WERI-Rb-1 (cell line): ENCODE measurements around the gene KCNC1.

Experiments used
- DNase-seq: peaks from one replicate; pipeline ENCODE4 v3.0.0-alpha.2; 2020
- H3K27ac ChIP-seq: fragments of 250-450 bp; sonication (Bioruptor Pico); 2 replicates; pipeline ENCODE4 v1.5.1; 2020; ENCODE audit warnings: mild to moderate bottlenecking, moderate library complexity
- H3K27me3 ChIP-seq: fragments of 250-450 bp; sonication (Bioruptor Pico); 2 replicates; pipeline ENCODE4 v1.5.1; 2021; ENCODE audit warnings: mild to moderate bottlenecking, low read depth, moderate library complexity; ENCODE audit not compliant: insufficient read depth, severe bottlenecking
- H3K36me3 ChIP-seq: fragments of 250-450 bp; sonication (Bioruptor Pico); 2 replicates; pipeline ENCODE4 v1.5.1; 2020; ENCODE audit warnings: mild to moderate bottlenecking, moderate library complexity
- H3K4me3 ChIP-seq: 2 replicates; pipeline ENCODE4 v1.5.1; 2011; ENCODE audit warnings: low read depth, mild to moderate bottlenecking, control low read depth, low read length
- H3K9me3 ChIP-seq: fragments of 250-450 bp; sonication (Bioruptor Pico); 2 replicates; pipeline ENCODE4 v1.5.1; 2021; ENCODE audit warnings: mild to moderate bottlenecking, moderate library complexity; ENCODE audit not compliant: severe bottlenecking
- CTCF ChIP-seq: IDR thresholded peaks from 2 replicates; pipeline ENCODE4 v1.5.1; 2011; ENCODE audit warnings: low read depth, mild to moderate bottlenecking, control low read depth, inconsistent platforms, low read length

KCNC1 gene

DNA sequence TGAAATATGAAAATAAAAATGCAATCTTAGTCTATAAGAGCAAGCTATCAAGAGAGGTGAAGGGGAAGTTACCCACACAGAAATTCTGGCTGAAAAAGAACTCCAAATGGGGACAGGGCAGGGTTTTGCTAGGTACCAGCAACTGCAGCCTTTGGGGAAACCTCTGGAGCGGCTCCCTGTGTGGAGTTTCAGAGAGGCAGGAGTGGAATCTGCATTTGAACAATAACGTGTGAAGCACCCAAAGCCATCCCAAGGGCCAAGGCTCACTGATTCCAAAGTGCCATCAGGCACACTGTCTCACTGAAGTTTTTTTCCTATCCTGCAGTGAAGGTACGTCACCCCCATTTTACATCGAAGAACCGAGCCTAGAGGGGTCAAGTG, 87.8 kb downstream of the KCNC1 start:
- no peak overlapping the region for H3K4me3 ChIP-seq
- DNase-seq = no peak
- H3K9me3 ChIP-seq = no peaks in the 10 kb centered on the region
- TF ChIP-seq CTCF = no peak
- H3K27ac ChIP-seq = no peak overlapping the region
- no peaks in the 10 kb centered on the region for H3K27me3 ChIP-seq
- no peaks in the 10 kb centered on the region for H3K36me3 ChIP-seq

DNA sequence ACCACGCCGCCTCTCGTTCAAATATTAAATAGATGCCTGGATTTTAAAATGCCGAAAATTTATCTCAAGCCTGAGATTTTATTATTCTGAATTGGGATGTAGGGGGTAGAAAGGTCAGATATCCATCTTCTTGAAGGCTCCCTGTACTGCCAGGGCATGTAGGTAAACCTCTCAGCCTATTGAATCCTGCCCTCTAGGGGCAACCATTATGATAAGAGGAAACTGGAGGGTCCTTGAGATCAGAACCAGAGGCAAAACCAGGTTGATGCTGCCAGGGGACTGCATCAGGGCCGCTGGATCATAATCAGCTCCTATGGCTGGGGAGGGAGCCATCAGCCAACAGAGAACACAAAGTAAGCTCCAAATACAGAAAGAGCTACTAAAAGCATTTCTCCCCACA, 92.4 kb downstream of the KCNC1 start:
- DNase-seq = peak; percentile 17
- TF ChIP-seq CTCF = peak; percentile 46; the same call in 1 of the 2 replicates

DNA sequence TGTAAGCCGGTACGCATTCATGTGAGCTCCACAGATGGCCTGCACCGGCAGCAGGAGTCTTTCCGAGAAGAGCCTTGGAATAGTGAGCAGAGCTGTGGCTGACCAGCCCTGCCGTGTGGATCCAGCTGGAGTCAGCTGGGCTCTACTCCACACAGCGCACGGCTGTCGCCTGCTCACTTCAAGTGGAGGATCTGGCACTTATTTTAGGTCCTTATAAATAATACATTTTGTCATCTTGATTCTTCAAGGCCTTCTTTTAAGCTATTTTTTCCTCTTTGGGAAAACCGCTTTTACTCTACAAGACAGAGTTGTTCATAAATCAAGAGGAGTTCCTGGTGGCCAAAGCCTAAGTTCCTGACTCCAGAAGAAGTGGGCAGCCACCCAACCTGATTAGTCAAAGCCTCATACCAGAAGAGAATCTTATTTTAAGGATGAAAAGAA, 93.8 kb downstream of the KCNC1 start:
- DNase-seq = no peak
- no peaks in the 10 kb centered on the region for H3K36me3 ChIP-seq
- TF ChIP-seq CTCF = no peak

More for the DNA sequence above, 92.4 kb downstream of the KCNC1 start:
- no peaks in the 10 kb centered on the region for H3K9me3 ChIP-seq
- H3K36me3 ChIP-seq = no peaks in the 10 kb centered on the region
- H3K4me3 ChIP-seq = no peak overlapping the region
- H3K27ac ChIP-seq = no peak overlapping the region
- no peaks in the 10 kb centered on the region for H3K27me3 ChIP-seq

GRCh38 chr11:17831228-17831627, 96.6 kb downstream of the KCNC1 start:
- Histone ChIP-seq H3K27ac (no peak overlapping the region), H3K4me3 (no peak overlapping the region), H3K27me3 (no peaks in the 10 kb centered on the region), H3K36me3 (no peaks in the 10 kb centered on the region), H3K9me3 (no peaks in the 10 kb centered on the region)
- DNase-seq = no peak
- no peak for TF ChIP-seq CTCF

More for the DNA sequence above, 93.8 kb downstream of the KCNC1 start:
- H3K9me3 ChIP-seq = no peaks in the 10 kb centered on the region
- no peak overlapping the region for H3K4me3 ChIP-seq
- H3K27ac ChIP-seq = no peak overlapping the region
- no peaks in the 10 kb centered on the region for H3K27me3 ChIP-seq

DNA sequence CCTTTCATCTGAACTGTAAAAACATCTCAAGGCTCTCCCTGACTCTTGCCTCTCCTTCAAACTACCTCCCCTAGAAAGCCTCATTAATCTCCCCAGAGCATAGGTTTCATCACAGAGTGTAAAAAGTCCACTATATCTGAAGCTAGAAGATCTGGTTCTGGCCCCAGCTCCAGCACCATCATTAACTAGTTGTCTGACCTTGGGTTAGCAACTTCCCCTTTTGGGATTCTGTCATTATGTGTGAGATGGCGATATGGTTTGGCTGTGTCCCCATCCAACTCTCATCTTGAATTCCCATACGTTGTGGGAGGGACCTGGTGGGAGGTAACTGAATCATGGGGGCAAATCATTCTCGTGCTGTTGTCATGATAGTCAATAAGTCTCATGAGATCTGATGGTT, 97.3 kb downstream of the KCNC1 start:
- Histone ChIP-seq H3K36me3 (no peaks in the 10 kb centered on the region), H3K9me3 (no peaks in the 10 kb centered on the region), H3K27me3 (no peaks in the 10 kb centered on the region), H3K4me3 (no peak overlapping the region), H3K27ac (no peak overlapping the region)
- DNase-seq = no peak
- no peak for TF ChIP-seq CTCF
